ENCODE data around the gene RNF180. TPM values are rescaled to one million over a fixed set of nuclear protein-coding genes. Genes with fewer than 3 reads are reported as not detected.

The RNF180 gene
- total RNA-seq, 1 experiment from 2014 or later: 0.61 TPM

DNA sequence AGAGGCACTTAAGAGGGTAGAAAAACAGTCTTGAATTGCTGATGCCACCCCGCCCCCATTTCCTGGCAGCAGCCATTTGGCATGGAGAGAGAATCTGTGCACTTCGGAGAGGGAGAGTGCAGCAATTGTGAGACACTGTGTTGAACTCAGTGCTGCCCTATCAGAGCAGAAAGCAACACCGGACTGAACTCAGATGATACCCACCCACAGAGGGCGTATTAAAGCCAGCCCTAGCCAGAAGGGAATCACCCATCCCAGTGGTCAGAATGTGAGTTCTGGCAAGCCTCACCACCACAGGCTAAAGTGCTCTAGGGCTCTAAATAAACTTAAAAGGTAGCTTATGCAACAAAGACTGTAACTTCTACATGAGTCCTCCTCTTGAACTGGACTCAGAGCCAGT lies 251.7 kb downstream of the RNF180 start:
- H3K36me3 ChIP-seq (ENCODE audit: control insufficient read depth, insufficient read depth, low read length): no peaks in the 10 kb centered on the region
- Mint-ChIP-seq H3K27ac (ENCODE audit: unreplicated experiment) (no peak overlapping the region), H3K4me1 (ENCODE audit: low read depth, unreplicated experiment) (no peaks in the 10 kb centered on the region), H3K27me3 (ENCODE audit: insufficient read depth, unreplicated experiment) (peaks cover 4% of the 10 kb centered on the region), H3K9me3 (ENCODE audit: unreplicated experiment) (no peaks in the 10 kb centered on the region), H3K36me3 (ENCODE audit: insufficient read depth, unreplicated experiment) (no peaks in the 10 kb centered on the region), H3K4me3 (ENCODE audit: unreplicated experiment) (no peak overlapping the region)
- ChIA-PET CTCF (no interaction called here), POLR2A (no interaction called here)
- H3K27me3 ChIP-seq (replicated peaks; ENCODE audit: control insufficient read depth, insufficient read depth, low read length): no peaks in the 10 kb centered on the region; the same call in 1 of the 2 replicates
- no peak for DNase-seq
- TF ChIP-seq, protein P1, sequence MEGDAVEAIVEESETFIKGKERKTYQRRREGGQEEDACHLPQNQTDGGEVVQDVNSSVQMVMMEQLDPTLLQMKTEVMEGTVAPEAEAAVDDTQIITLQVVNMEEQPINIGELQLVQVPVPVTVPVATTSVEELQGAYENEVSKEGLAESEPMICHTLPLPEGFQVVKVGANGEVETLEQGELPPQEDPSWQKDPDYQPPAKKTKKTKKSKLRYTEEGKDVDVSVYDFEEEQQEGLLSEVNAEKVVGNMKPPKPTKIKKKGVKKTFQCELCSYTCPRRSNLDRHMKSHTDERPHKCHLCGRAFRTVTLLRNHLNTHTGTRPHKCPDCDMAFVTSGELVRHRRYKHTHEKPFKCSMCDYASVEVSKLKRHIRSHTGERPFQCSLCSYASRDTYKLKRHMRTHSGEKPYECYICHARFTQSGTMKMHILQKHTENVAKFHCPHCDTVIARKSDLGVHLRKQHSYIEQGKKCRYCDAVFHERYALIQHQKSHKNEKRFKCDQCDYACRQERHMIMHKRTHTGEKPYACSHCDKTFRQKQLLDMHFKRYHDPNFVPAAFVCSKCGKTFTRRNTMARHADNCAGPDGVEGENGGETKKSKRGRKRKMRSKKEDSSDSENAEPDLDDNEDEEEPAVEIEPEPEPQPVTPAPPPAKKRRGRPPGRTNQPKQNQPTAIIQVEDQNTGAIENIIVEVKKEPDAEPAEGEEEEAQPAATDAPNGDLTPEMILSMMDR (IDR thresholded peaks at IDR 0.05; ENCODE audit: insufficient read depth in 1 of 2, low read depth in 1 of 2, low read length in 1 of 2, severe bottlenecking in 1 of 2, unreplicated experiment in 1 of 2): no peak
- intact Hi-C loops (cut with micrococcal nuclease; ENCODE audit: unreplicated experiment): no loop called here
- H3K4me3 ChIP-seq (ENCODE audit: low read depth, low read length): no peak overlapping the region
- BruUV-seq (replicated peaks): no TSS peak
- H3K4me1 ChIP-seq: no peaks in the 10 kb centered on the region
- H3K9me3 ChIP-seq: no peaks in the 10 kb centered on the region

DNA sequence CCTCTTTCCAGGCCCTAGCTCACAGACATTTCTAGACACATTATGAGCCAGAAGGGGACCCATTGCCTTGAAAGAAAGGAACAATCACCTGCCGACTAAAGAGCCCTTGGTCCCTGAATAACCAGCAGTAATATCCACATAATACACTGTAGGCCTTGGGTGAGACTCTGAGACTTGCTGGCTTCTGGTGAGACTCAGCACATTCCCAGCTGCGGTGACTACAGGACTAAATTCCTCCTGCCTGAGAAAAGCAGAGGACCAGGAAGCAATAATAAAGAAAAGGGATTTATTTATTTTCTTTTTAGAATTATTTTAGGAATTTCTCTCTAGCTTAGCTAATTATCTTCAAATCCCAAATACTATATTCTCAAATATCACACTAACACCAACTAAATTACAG lies 252.4 kb downstream of the RNF180 start:
- H3K4me3 ChIP-seq (ENCODE audit: low read depth, low read length): no peak overlapping the region
- no peaks in the 10 kb centered on the region for H3K9me3 ChIP-seq
- intact Hi-C loops (cut with micrococcal nuclease; ENCODE audit: unreplicated experiment): no loop called here
- H3K27me3 Mint-ChIP-seq (ENCODE audit: insufficient read depth, unreplicated experiment): peaks cover 4% of the 10 kb centered on the region
- no peaks in the 10 kb centered on the region for H3K4me1 Mint-ChIP-seq (ENCODE audit: low read depth, unreplicated experiment)
- no peaks in the 10 kb centered on the region for H3K9me3 Mint-ChIP-seq (ENCODE audit: unreplicated experiment)
- TF ChIP-seq, protein P1 (IDR thresholded peaks at IDR 0.05; ENCODE audit: insufficient read depth in 1 of 2, low read depth in 1 of 2, low read length in 1 of 2, severe bottlenecking in 1 of 2, unreplicated experiment in 1 of 2): no peak
- no peak overlapping the region for H3K27ac Mint-ChIP-seq (ENCODE audit: unreplicated experiment)
- no peak overlapping the region for H3K4me3 Mint-ChIP-seq (ENCODE audit: unreplicated experiment)
- ChIA-PET POLR2A (no interaction called here), CTCF (no interaction called here)
- no peak for DNase-seq
- no peaks in the 10 kb centered on the region; the same call in 1 of the 2 replicates for H3K27me3 ChIP-seq (replicated peaks; ENCODE audit: control insufficient read depth, insufficient read depth, low read length)
- no peaks in the 10 kb centered on the region for H3K36me3 Mint-ChIP-seq (ENCODE audit: insufficient read depth, unreplicated experiment)
- H3K36me3 ChIP-seq (ENCODE audit: control insufficient read depth, insufficient read depth, low read length): no peaks in the 10 kb centered on the region
- no peaks in the 10 kb centered on the region for H3K4me1 ChIP-seq
- BruUV-seq (replicated peaks): no TSS peak

Other genes with a start within 250 kb of the RNF180 start
- not detected in 2 replicates for gene HTR1A, start 203.4 kb upstream of the RNF180 start, total RNA-seq (2022)

Data from Caco-2 (cell line).